Vagina (tissue), 2 donors: ENCODE measurements around the gene PTCD3.

Source experiments
- POLR2A ChIP-seq, 2 donors: fragments of 450-650 bp; IDR thresholded peaks; one replicate each; pipeline ENCODE4 v1.6.1; 2017; ENCODE audit warnings: antibody characterized with exemption in 2 of 2, mild to moderate bottlenecking in 2 of 2, moderate library complexity in 2 of 2
- POLR2AphosphoS5 ChIP-seq, 2 donors: sonication (generic); formaldehyde crosslinking; IDR thresholded peaks; one replicate each; pipeline ENCODE4 v1.9.0; 2017; ENCODE audit warnings: antibody characterized with exemption in 2 of 2, mild to moderate bottlenecking in 2 of 2, low read depth in 1 of 2; ENCODE audit not compliant: insufficient read depth in 1 of 2
- TF ChIP-seq, protein P1 (sequence below), 3 experiments: fragments of 450-650 bp in 2 of 3; fragments of 200-600 bp in 1 of 3; sonication (generic) in 1 of 3; IDR thresholded peaks; one replicate each; pipeline ENCODE4 v1.5.1; 2017 to 2019; ENCODE audit warnings: antibody characterized with exemption in 3 of 3, mild to moderate bottlenecking in 2 of 3, moderate library complexity in 2 of 3

DNA sequence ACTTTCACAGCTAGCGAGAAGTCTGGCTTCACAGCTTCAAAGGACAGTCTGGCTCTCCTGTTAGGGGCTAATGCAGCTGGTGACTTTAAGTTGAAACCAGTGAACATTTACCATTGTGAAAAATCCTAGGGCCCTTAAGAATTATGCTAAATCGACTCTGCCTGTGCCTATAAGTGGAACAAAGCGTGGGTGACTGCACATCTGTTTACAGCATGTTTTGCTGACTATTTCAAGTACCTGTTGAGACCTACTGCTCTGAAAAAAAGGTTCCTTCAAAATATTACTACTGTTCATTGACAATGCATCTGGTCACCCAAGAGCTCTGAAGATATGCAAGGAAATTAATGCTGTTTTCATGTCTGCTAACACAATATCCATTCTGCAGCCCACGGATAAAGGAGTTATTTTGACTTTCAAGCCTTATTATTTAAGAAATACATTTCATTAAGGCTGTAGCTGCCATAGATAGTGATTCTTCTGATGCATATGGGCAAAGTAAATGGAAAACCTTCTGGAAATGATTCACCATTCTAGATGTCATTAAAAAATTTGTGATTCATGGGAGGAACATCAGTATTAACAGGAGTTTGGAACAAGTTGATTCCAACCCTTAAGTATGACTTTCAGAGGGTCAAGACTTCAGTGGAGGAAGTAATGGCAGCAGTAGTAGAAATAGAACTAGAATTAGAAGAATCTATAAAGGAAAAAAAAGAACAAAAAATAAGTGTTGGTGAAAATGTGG lies 49.3 kb upstream of the PTCD3 start:
- no peak for TF ChIP-seq POLR2AphosphoS5 (IDR thresholded peaks at IDR 0.05; ENCODE audit: insufficient read depth in 1 of 2, low read depth in 1 of 2)
- TF ChIP-seq, protein P1, sequence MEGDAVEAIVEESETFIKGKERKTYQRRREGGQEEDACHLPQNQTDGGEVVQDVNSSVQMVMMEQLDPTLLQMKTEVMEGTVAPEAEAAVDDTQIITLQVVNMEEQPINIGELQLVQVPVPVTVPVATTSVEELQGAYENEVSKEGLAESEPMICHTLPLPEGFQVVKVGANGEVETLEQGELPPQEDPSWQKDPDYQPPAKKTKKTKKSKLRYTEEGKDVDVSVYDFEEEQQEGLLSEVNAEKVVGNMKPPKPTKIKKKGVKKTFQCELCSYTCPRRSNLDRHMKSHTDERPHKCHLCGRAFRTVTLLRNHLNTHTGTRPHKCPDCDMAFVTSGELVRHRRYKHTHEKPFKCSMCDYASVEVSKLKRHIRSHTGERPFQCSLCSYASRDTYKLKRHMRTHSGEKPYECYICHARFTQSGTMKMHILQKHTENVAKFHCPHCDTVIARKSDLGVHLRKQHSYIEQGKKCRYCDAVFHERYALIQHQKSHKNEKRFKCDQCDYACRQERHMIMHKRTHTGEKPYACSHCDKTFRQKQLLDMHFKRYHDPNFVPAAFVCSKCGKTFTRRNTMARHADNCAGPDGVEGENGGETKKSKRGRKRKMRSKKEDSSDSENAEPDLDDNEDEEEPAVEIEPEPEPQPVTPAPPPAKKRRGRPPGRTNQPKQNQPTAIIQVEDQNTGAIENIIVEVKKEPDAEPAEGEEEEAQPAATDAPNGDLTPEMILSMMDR (IDR thresholded peaks at IDR 0.05) = no peak
- TF ChIP-seq POLR2A (IDR thresholded peaks at IDR 0.05) = no peak
